GM18951 (cell line): Measurements from ENCODE around the gene KIR2DL4.
"Not testable (repeated sequence)": the region's sequence is repeated elsewhere in the genome, so short reads cannot be mapped to it uniquely, and the experiment has no call there.

ENCODE experiments used
- POLR2A ChIP-seq: IDR thresholded peaks from 4 replicates; pipeline ENCODE4 v1.6.1; 2011; ENCODE audit warnings: mild to moderate bottlenecking; ENCODE audit not compliant: insufficient read length, insufficient read depth; ENCODE audit errors: extremely low read depth
- in situ Hi-C: fragments of 300-500 bp; cut with MboI; formaldehyde crosslinking; loops from one replicate; pipeline ENCODE4 v1.12.0; 2022; ENCODE audit warnings: low sequenced_read_pairs, mixed read lengths, inconsistent platforms; ENCODE audit not compliant: unreplicated experiment

Gene KIR2DL4

GRCh38 chr19:54790711-54791110, 12.7 kb upstream of the KIR2DL4 start:
- in situ Hi-C loops: no loop called here
- no peak for TF ChIP-seq POLR2A

GRCh38 chr19:54791476-54791875, 11.9 kb upstream of the KIR2DL4 start:
- in situ Hi-C loops: no loop called here
- no peak for TF ChIP-seq POLR2A

- no peak for TF ChIP-seq POLR2A
- in situ Hi-C loops: no loop called here
These were observed 10.6 kb upstream of the KIR2DL4 start for GRCh38 chr19:54792814-54793213.

- in situ Hi-C loops: no loop called here
- no peak for TF ChIP-seq POLR2A
These were observed 7.7 kb upstream of the KIR2DL4 start for GRCh38 chr19:54795758-54796157.

- no peak for TF ChIP-seq POLR2A
- in situ Hi-C loops: no loop called here
These were observed 691 bp downstream of the KIR2DL4 start for GRCh38 chr19:54804101-54804500.

GRCh38 chr19:54804571-54804970, 1.2 kb downstream of the KIR2DL4 start:
- in situ Hi-C loops: no loop called here
- no peak for TF ChIP-seq POLR2A

- in situ Hi-C loops: no loop called here
- no peak for TF ChIP-seq POLR2A
These were observed 2.5 kb downstream of the KIR2DL4 start for GRCh38 chr19:54805665-54806515.

GRCh38 chr19:54806516-54806838, 3.1 kb downstream of the KIR2DL4 start:
- in situ Hi-C loops: no loop called here
- no peak for TF ChIP-seq POLR2A

- in situ Hi-C loops: not testable (repeated sequence)
These were observed 11.2 kb downstream of the KIR2DL4 start for GRCh38 chr19:54814571-54814970.

- in situ Hi-C loops: not testable (repeated sequence)
These were observed 12.8 kb downstream of the KIR2DL4 start, which contains the start of gene KIR3DL1 for GRCh38 chr19:54816251-54816650. TSS of gene KIR3DL1 (plus strand) at chr19:54816468.

GRCh38 chr19:54817670-54818536, 14.5 kb downstream of the KIR2DL4 start:
- in situ Hi-C loops: no loop called here
- no peak for TF ChIP-seq POLR2A

GRCh38 chr19:54824416-54824815, 21.0 kb downstream of the KIR2DL4 start:
- in situ Hi-C loops: not testable (repeated sequence)

GRCh38 chr19:54825326-54825725, 21.9 kb downstream of the KIR2DL4 start:
- in situ Hi-C loops: not testable (repeated sequence)

GRCh38 chr19:54828064-54828463, 24.7 kb downstream of the KIR2DL4 start:
- in situ Hi-C loops: not testable (repeated sequence)

GRCh38 chr19:54832496-54832895, 29.1 kb downstream of the KIR2DL4 start, which contains the start of gene KIR2DS4:
TSS of gene KIR2DS4 (plus strand) at chr19:54832676.
- in situ Hi-C loops: not testable (repeated sequence)

- in situ Hi-C loops: not testable (repeated sequence)
These were observed 31.7 kb downstream of the KIR2DL4 start for GRCh38 chr19:54835126-54835525.

- in situ Hi-C loops: not testable (repeated sequence)
These were observed 34.1 kb downstream of the KIR2DL4 start for GRCh38 chr19:54837522-54837921.

GRCh38 chr19:54843171-54843570, 39.8 kb downstream of the KIR2DL4 start:
- in situ Hi-C loops: not testable (repeated sequence)

- in situ Hi-C loops: not testable (repeated sequence)
These were observed 46.7 kb downstream of the KIR2DL4 start, which contains the start of gene KIR3DL2 for GRCh38 chr19:54850061-54850640. TSS of gene KIR3DL2 (plus strand) at chr19:54850443. CDS start at chr19:54850476, 33 bp downstream.
